ENCODE data around the gene ZBED6.

ZBED6 gene

DNA sequence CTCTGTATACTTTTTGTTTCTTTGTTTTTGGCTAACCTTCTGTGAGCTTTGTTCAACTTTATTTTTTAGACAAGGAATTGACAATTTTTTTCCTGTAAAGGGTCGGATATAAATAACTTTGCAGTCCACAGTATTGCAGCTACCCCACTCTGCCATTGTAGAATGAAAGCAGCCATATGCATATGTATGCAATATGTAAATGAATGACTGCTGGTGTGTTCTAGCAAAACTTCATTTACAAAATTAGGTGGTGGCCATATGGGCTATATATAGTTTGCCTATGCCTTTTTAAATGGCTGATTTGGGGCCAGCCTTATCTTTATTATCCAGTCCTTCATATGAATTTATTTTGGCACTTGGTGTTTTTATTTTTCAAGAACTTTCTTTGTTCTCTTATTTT lies 48.0 kb downstream of the ZBED6 start:
- no peak for DNase-seq

Measured in fibroblast of skin of abdomen (primary cell).